Sigmoid colon (tissue), 7 donors: ENCODE data around the gene TMEM239. TPM values are rescaled to one million over a fixed set of nuclear protein-coding genes. Genes with fewer than 3 reads are reported as not detected.

Source experiments
- DNase-seq: peaks from one replicate; pipeline ENCODE4 v3.0.0-alpha.2; 2019
- H3K27ac ChIP-seq, 4 donors: fragments of 200-600 bp; sonication (generic); one replicate each; pipeline ENCODE4 v1.5.1; 2016 to 2019; ENCODE audit warnings: mild to moderate bottlenecking in 1 of 4
- H3K27me3 ChIP-seq, 3 donors: fragments of 200-600 bp; sonication (generic); one replicate each; pipeline ENCODE4 v1.5.1; 2019; ENCODE audit warnings: mild to moderate bottlenecking in 1 of 3
- H3K36me3 ChIP-seq, 4 donors: fragments of 200-600 bp; sonication (generic); one replicate each; pipeline ENCODE4 v1.5.1; 2016 to 2019
- H3K4me1 ChIP-seq, 4 donors: fragments of 200-600 bp; sonication (generic); one replicate each; pipeline ENCODE4 v1.5.1; 2017 to 2019
- H3K4me3 ChIP-seq, 4 donors: fragments of 200-600 bp; sonication (generic); one replicate each; pipeline ENCODE4 v1.5.1; 2017 to 2019; ENCODE audit warnings: mild to moderate bottlenecking in 2 of 4, moderate library complexity in 1 of 4
- H3K9me3 ChIP-seq, 4 donors: fragments of 200-600 bp in 3 of 4; sonication (generic) in 3 of 4; one replicate each; pipeline versions ENCODE4 v1.5.1 to v1.6.1; 2013 to 2019
- EP300 ChIP-seq, 4 donors: sonication (generic); formaldehyde crosslinking; IDR thresholded peaks; one replicate each; pipeline ENCODE4 v1.6.1; 2017; ENCODE audit warnings: antibody characterized with exemption in 4 of 4
- POLR2A ChIP-seq, 2 donors: fragments of 450-650 bp; IDR thresholded peaks; one replicate each; pipeline ENCODE4 v1.6.1; 2016; ENCODE audit warnings: antibody characterized with exemption in 2 of 2, mild to moderate bottlenecking in 2 of 2, moderate library complexity in 2 of 2
- POLR2AphosphoS5 ChIP-seq, 4 donors: sonication (generic); formaldehyde crosslinking; IDR thresholded peaks; one replicate each; pipeline ENCODE4 v1.6.1; 2017; ENCODE audit warnings: antibody characterized with exemption in 4 of 4
- WGBS, 2 donors: extraction: QIAGEN DNeasy Blood & Tissue Kit; methylation state at CpG; one replicate each; pipeline ENCODE4 v1.1.7; 2013; 5-methylcytosine and 5-hydroxymethylcytosine counted together
- intact Hi-C: fragments of 100-400 bp; cut with DNase I; formaldehyde crosslinking; loops from one replicate; pipeline ENCODE4 v1.15.1; 2023
- polyA plus RNA-seq, 3 donors: library from polyadenylated mRNA; stranded (reverse); fragments of 200-250 nt; gene quantifications; one replicate each; pipeline ENCODE4 v1.2.3, GENCODE V29; 2013
- total RNA-seq, 4 donors: library from RNA; depleted of rRNA; stranded (reverse); fragments of >200 nt; gene quantifications; one replicate each; pipeline ENCODE4 v1.1.0, GENCODE V29; 2016
- TF ChIP-seq, protein P1 (sequence below), 4 experiments: fragments of 450-650 bp in 3 of 4; fragments of 200-600 bp in 1 of 4; IDR thresholded peaks; one replicate each; pipeline ENCODE4 v1.5.1; 2016 to 2019; ENCODE audit warnings: antibody characterized with exemption in 4 of 4, mild to moderate bottlenecking in 3 of 4, moderate library complexity in 2 of 4
- donor health status: healthy with polysubstance abuse.
- donor health status: Bipolar disorder and iron deficiency.
- donor health status: healthy.

The TMEM239 gene
- total and polyA plus RNA-seq, 7 donors = 0.28 TPM; not detected in 6

DNA sequence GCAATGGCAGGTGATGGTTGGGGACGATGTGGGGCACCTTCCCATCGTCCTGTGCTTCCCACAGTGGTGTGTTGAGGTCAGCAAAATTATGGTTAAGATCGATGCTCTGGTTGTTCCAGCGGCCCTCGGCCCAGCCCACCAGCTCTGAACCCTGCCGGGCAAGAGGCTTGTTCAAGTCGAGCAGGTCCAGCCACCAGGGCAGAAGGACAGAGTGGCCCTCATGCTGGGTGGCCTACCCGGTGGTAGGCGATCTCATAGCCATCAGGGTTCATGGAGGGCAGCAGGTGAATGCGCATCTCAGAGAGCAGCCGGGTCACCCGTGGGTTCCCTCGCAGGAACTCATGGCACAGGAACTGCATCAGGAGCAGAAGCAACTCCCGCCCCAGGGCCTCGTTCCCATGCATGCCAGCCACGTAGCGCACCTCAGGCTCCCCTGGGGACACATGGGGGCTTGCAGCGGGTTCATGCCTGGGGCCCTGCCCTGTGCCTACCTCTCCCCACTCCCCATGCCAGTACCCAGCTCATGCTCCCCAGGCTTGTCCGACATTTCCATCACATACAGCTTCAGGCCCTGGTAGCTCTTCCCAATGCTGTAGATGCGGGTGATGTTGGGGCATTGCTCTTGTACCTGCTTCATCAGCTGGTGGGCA lies 20.0 kb upstream of the TMEM239 start:
- Histone ChIP-seq H3K9me3 (no peaks in the 10 kb centered on the region), H3K27ac (no peak overlapping the region), H3K36me3 (no peaks in the 10 kb centered on the region), H3K4me3 (no peak overlapping the region), H3K4me1 (peaks cover 0 to 18% (median 12%) of the 10 kb centered on the region in 4 donors), H3K27me3 (peaks cover 18 to 58% (median 36%) of the 10 kb centered on the region in 3 donors)
- intact Hi-C loops = no loop called here
- DNase-seq = no peak
- WGBS, 2 donors = 91 to 94% methylated on average over 20 of the region's 20 CpGs
- TF ChIP-seq EP300 (IDR thresholded peaks at IDR 0.05) (no peak), POLR2A (IDR thresholded peaks at IDR 0.05) (no peak), POLR2AphosphoS5 (IDR thresholded peaks at IDR 0.05) (no peak)
- TF ChIP-seq, protein P1, sequence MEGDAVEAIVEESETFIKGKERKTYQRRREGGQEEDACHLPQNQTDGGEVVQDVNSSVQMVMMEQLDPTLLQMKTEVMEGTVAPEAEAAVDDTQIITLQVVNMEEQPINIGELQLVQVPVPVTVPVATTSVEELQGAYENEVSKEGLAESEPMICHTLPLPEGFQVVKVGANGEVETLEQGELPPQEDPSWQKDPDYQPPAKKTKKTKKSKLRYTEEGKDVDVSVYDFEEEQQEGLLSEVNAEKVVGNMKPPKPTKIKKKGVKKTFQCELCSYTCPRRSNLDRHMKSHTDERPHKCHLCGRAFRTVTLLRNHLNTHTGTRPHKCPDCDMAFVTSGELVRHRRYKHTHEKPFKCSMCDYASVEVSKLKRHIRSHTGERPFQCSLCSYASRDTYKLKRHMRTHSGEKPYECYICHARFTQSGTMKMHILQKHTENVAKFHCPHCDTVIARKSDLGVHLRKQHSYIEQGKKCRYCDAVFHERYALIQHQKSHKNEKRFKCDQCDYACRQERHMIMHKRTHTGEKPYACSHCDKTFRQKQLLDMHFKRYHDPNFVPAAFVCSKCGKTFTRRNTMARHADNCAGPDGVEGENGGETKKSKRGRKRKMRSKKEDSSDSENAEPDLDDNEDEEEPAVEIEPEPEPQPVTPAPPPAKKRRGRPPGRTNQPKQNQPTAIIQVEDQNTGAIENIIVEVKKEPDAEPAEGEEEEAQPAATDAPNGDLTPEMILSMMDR (IDR thresholded peaks at IDR 0.05) = no peak

- Histone ChIP-seq H3K27ac (no peak overlapping the region), H3K36me3 (no peaks in the 10 kb centered on the region), H3K4me1 (peaks cover 0 to 18% (median 12%) of the 10 kb centered on the region in 4 donors), H3K27me3 (peaks cover 22 to 67% (median 43%) of the 10 kb centered on the region in 3 donors), H3K4me3 (no peak overlapping the region), H3K9me3 (no peaks in the 10 kb centered on the region)
- 76 to 82% methylated on average over 16 of the region's 16 CpGs for WGBS, 2 donors
- TF ChIP-seq, protein P1 (IDR thresholded peaks at IDR 0.05) = no peak
- TF ChIP-seq POLR2A (IDR thresholded peaks at IDR 0.05) (no peak), POLR2AphosphoS5 (IDR thresholded peaks at IDR 0.05) (no peak), EP300 (IDR thresholded peaks at IDR 0.05) (no peak)
- DNase-seq = no peak
- intact Hi-C loops = no loop called here
Measured at GRCh38 chr20:2797136-2797983, 18.8 kb upstream of the TMEM239 start.

DNA sequence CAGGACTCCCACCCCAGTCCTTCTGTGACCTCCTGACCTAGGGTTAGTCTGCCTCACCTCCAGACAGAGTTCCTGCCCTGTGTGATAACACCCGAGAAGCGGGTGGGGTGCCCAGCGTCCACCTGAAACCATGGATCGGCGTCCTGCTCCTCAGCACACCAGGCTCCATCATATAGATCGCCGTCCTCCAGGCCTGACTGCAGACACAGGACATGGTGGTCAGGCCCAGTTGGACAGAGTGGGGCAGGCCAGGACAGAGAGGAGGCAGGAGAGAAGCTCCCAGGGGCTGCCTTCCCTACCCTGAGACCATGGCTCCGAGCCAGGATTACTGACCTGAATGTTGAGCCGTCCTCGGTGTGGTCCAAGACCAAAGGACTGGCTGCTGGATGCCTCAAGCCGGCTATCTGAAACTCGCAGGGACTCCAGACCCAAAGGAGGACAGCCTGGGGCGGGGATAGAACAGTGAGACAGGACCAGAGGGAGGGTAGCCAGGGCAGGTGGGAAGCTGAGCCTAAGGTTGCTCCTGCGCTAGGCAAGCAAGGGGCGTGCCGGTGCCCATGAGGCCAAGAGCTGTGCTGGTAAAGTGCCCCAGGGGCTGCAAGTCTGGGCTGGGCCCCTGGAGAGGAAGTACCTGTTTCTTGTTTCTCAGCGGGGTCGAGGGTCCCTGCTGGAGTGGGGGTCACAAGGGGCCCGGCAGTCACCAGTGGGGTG lies 17.9 kb upstream of the TMEM239 start:
- Histone ChIP-seq H3K9me3 (no peaks in the 10 kb centered on the region), H3K4me3 (no peak overlapping the region), H3K36me3 (no peaks in the 10 kb centered on the region), H3K4me1 (peaks cover 0 to 18% (median 12%) of the 10 kb centered on the region in 4 donors), H3K27ac (no peak overlapping the region), H3K27me3 (peaks cover 22 to 76% (median 45%) of the 10 kb centered on the region in 3 donors)
- no peak for DNase-seq
- intact Hi-C loops = no loop called here
- TF ChIP-seq, protein P1 (IDR thresholded peaks at IDR 0.05) = no peak
- TF ChIP-seq POLR2A (IDR thresholded peaks at IDR 0.05) = no peak
- TF ChIP-seq EP300 (IDR thresholded peaks at IDR 0.05) = no peak
- no peak for TF ChIP-seq POLR2AphosphoS5 (IDR thresholded peaks at IDR 0.05)
- 84 to 90% methylated on average over 19 of the region's 19 CpGs for WGBS, 2 donors

GRCh38 chr20:2798814-2799213 lies 17.4 kb upstream of the TMEM239 start:
- Histone ChIP-seq H3K4me3 (no peak overlapping the region), H3K9me3 (no peaks in the 10 kb centered on the region), H3K36me3 (no peaks in the 10 kb centered on the region), H3K27ac (no peak overlapping the region), H3K27me3 (peaks cover 22 to 79% (median 48%) of the 10 kb centered on the region in 3 donors), H3K4me1 (peaks cover 0 to 18% (median 12%) of the 10 kb centered on the region in 4 donors)
- no peak for DNase-seq
- no peak for TF ChIP-seq POLR2A (IDR thresholded peaks at IDR 0.05)
- TF ChIP-seq, protein P1 (IDR thresholded peaks at IDR 0.05) = no peak
- TF ChIP-seq POLR2AphosphoS5 (IDR thresholded peaks at IDR 0.05) = no peak
- TF ChIP-seq EP300 (IDR thresholded peaks at IDR 0.05) = no peak
- WGBS, 2 donors = 78 to 85% methylated on average over 6 of the region's 6 CpGs
- intact Hi-C loops = no loop called here
